G401.6 (cell line): ENCODE results near the gene VWA8.

ENCODE experiments used
- FAIRE-seq: peaks from 2 replicates; lab custom pipeline; 2012; peaks lifted over from hg19 to GRCh38; lab: Jason Lieb, UNC

VWA8 gene

DNA sequence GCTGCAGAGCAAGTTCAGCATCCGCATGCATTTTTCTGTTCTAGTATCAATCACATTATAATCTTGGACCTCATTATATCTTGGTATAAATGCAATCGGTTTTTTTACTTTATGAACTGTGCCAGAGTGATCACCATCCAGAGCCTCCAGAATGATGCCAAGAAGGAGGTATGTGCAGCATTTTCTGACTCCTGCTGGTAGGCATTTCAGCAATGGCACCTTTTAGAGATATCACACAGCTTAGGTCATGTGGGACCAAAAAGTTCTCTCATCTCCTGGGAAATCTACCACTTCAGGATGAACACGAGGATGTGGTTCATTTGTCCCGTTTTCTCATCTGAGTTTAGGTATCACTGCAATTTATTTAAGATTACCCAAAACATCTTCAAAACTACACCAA lies 220.4 kb downstream of the VWA8 start:
- FAIRE-seq: no peak

DNA sequence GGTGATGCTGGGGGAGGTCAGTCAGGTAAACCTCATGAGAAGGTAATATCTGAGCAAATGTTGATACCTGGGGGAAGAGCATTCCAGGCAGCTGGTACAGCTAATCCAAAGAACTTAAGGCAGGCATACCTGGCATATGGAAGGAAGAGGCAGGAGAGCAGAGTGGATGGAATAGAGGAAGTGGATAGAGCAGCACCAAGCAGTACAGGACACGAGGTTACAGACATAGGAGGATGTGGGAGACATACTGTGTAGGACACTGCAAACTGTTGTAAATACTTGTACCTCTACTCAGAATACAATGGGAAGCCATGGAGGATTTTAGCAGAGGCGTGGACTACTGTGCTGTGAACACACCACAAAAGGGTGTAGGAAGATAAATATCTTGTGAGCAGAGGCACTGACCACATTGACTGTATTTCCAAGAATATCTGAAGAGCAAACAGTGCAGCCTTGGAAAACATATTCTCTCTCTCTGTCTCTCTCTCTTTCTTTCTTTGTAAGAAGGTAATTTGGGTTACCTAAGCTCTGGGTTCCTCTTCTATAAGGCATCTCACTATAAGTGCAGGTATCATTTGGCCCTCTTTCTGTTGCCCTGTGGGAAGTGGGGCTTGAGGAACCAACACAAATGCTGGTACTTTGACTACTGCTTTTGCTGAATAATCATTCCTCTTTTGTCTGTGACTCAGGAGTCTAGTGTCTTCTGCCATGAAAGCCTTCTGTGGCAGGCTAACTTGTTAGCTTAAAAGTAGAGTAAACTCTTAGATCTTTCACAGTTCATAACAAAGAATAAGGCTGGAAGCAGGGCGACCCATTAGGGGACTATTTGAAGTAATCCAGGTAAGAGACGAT lies 238.0 kb downstream of the VWA8 start:
- no peak for FAIRE-seq

DNA sequence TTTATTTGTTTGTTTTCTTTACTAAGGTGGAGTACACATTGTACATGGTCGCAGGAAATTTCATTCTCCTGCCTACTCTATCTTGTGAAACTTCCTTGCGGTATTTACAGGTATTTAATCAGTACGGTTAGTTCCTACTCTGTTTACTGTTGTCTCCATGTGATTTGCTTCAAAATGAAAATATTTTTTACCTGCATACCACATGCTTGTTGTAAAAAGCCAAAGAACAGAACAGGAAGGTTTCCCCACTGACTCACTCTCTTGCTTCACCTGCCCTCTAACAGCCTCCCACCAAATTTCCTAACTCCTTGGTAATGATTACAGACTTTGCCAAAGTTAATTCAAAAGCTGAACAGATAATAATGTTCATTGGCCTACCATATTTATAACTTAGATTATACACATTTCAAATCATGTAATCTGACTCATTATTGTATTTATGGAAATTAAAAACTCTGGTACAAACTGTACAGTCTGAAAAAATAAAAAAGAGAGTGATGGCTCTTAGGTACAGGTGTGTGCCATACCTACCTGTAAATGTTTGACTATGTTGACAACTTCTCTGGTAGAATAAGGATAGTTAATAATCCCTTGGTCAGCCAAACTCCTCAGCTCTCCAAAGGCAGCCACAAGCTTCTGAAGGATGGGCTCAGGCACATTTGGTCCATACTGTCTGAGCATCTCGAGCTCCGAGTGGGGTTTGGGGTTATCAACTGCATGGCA lies 239.9 kb downstream of the VWA8 start:
- no peak for FAIRE-seq

DNA sequence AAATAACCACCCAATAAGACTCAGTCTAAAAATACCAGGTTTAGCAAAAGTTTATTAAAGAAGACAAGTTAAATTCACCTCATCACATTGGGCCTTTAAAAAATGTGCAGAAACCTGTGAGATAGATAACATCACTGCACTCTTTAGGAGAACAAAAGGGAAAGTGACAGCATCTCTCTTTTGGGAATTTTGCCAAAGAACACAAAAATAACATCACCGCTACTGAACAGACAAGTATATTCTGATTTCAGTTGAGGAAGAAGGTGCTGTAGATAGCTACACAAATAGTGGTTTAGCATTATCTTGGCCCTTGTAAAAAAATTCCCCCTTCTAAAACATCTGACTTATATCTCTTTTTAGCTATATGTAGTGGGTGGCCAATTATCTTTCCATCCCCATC lies 244.7 kb downstream of the VWA8 start:
- FAIRE-seq: no peak

DNA sequence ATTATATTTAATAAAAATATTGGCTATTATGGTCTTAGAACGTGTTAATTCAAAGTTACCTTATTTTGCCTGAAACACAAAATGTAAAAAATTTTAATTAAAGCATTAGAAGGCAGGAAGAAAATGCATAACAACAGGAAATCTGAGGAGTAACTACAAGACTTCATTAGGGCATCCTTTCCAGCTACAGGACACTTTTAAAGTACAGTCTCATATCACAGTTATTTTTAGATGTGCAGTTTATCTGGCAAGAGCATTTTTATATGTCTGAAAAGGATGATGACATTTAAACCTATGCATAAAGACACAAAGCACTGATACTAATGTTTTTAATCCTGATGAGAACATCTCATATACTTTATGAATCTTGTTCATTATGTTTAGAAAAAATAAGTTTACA lies 247.5 kb downstream of the VWA8 start:
- no peak for FAIRE-seq

DNA sequence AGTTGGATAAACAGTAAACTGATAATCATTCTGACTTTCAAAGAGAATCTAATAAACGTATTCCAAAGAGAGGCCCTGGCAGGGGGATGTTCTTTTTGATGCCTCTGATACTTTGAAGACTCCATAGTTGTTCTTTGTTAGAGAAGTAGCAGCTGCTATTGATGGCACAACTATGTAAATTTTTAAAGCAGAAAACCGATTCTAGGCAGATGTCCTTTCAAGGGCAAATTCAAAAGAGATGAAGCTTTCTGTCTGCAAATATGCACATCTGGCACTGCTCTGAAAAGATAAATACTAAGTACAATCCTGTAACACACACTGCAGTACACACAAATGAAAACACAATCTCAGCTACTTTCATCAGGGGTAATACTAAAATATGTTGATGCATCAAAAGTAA lies 250.1 kb downstream of the VWA8 start:
- no peak for FAIRE-seq

DNA sequence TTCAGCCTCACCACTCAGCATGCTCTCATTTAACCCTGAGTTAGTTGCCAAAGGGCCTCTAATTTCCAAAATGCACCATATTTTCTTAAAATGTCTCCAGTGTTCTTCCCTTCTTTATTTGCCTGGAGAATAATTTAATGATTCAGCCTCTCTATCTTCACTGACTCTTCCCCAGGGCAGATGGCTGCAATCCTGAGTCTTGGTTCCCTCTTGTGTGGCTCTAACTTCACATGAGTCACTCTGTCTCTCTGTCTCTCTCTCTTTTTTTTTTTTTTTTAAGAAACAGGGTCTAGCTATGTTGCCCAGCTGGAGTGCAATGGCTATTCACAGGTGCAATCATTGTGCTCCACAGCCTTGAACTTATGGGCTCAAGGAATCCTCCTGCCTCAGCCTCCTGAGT lies 251.4 kb downstream of the VWA8 start:
- FAIRE-seq: no peak

DNA sequence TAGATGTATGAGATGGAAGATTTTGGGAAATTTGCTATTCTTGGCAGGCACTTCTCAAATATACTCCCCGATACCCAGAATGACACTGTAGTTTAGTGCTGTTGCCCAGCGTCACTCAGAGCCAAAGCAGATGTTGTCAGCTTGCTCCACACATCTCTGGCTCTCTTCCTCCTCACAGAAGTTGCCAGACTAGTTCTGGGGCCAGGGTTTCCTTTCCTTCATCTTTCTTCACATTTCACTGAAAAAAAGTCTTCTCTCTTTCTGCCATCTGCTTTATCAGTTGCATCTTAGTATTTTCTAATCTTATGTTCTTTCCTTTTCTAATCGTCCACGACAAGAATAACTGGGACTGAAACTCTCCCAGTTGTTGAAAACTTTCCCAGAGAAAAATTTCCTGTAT lies 252.2 kb downstream of the VWA8 start:
- FAIRE-seq: no peak

DNA sequence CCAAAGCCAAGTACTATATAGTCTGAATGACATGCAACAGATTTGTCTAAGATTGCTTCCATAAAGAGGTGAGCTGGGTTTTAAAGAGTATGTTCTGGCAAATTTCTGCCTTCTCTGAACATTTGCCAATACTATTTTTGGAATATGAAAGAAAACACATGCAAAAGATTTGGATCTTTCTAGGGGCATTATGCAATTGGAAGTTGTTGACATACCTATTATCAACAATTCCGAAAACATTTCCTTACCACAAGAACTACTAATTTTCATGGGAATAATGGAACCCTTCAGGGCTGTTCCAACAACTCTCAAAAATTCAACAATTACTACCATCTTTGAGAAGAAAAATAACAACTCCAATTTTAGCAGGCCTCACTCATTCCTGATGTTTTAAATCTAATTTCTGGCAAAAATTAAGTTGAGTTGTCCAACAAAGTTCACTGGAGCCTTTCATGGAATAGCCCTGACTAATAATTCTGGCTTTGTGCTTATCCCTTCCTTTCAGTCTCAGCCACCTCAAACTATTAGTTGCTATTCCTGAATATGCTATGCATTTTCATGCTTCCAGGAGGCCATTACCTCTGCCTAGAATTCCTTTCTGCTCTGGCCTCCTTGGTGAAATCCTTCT lies 253.6 kb downstream of the VWA8 start:
- no peak for FAIRE-seq

DNA sequence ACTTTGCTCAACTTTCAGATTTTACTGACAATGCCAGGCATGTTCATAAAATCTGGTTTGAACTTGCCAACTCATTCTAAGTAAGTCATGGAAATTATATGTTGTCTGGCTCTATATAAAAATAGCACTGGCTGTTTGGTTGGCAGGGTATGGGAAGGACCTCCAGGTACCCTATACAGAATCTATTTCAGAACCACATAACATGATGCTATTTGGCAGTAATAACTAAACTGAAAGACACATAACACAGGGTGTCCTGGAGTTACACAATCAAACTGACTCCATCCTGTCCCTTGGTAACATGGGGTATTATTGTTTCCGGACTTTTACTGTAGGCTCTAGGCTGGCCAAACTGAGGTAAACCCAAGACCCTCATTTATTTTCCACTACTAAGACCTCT lies 254.8 kb downstream of the VWA8 start:
- FAIRE-seq: no peak

DNA sequence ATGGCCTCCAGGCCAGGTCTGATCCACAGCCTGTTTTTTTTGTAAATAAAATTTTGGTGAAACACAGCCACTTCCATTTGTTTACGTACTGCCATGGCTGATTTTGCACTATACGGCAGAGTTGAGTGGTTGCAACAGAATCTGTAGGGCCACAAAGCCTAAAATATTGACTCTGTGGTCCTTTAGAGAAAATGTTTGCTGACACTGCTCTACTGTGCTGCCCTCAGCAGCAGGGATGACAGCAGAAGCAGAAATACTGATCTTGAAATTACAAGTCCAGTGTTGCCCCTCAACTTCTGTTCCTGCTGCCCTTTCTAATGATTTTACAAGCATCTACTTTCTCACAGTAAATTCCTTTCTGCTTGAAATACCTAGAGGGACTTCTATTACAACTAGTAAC lies 258.4 kb downstream of the VWA8 start:
- no peak for FAIRE-seq

DNA sequence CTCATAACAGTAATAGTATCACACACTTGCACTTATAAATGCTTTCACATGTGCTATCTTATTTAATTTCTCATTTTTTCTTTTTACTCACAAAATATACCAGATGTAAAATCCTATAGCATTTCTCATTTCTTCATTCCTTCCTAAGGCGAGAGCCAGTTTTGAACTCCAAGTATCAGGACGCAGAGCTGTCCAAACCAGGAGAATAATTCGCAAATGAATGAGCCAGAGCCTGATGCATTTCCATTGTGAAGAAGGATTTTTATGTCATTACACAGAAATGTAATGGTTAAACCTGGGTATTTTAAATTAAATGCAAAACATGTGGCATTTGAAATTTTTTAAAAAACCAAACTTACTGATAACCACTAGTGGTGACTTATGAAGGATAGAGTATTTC lies 259.2 kb downstream of the VWA8 start:
- peak; percentile 19 for FAIRE-seq

DNA sequence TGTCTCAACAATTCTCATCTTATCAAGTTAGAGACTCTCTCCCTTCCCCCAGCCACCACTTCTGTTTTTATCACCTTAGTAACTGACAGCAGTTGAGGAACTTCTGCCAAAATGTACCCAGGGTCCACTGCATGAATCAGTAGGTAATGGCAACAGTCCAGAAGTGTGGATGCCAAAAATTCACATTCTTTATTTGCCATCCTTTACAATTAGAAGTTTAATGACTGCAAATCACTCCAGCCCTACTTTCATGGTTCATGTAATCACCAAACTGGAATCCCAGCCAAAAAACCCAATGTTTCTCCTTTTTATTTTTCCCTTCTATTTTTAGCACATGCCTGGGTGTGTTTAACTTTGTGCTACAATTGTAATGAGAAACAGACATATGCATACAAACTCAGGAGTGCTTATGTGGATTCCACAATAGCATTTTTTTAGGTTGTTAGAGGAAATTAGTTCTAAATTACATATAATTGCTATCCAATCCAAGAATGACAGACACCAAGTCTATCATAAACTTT lies 260.1 kb downstream of the VWA8 start:
- no peak for FAIRE-seq

DNA sequence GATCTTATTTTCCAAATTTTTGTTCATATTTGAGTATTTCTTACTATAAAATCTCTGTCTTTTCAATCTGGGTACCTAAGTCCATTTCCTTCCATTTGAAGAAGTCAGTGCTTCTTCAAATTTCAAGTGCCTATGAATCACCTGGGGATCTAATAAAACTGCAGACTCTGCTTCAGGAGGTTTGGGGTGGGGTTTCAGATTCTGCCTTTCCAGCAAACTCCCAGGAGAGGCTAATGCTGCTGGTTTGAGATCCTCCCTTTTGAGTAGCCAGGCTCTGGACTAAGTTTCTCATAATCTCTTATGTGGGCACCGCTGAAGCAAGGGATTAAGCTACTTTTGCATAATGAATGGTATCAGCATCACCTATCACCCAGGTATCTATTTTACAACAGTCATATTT lies 261.1 kb downstream of the VWA8 start:
- FAIRE-seq: no peak

DNA sequence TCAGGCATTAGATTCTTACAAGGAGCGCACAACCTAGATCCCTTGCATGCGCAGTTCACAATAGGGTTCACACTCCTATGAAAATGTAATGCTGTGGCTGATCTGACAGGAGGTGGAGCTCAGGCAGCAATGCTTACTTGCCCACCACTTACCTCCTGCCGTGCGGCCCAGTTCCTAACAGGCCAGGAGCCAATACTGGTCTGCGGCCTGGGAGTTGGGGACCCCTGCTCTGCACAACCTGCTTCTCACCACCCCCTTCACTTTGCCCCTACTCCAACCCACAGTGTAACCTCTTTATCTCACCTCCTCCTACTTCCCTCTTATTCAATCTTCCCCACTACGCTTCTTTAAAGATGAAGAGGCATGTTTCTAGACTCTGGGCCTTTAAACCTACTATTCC lies 263.3 kb downstream of the VWA8 start:
- FAIRE-seq: no peak

DNA sequence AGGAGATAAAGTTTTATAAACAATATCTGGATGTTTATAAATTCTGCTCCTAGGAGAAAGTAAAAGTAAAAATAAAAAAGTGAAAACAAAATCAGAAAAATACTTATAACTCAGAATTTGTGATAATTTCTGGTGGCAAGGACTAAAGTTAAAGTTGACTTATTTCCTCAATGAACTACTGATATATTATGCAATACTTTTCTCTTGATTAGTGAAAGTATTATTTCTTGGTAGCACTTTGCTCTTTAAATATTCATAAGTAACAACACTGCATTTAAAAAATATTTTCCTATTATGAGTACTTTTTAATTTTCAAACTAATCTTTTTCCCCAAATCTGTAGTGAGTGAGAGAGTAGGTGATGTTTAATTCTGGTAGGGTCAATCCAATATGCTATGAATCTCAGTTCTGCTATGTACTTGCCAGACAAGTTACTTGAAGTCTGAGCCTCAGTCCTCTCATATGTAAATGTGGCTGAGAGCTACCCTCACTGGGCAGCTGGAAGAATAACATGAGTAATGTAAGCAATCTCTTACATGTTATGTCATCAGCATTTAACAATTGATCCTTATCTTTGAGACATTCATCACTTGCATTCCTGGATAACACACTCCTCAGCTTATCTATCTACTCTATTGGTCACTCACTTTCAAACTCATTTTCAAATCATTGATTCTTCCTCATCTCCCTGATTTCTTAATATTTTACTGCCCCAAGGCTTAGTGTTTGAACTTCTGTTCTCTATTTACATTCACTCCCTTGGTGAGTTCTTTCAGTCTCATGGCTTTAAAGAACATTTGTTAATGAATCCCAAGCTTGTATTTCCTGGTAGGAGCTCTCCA lies 264.5 kb downstream of the VWA8 start:
- FAIRE-seq: peak; percentile 76

DNA sequence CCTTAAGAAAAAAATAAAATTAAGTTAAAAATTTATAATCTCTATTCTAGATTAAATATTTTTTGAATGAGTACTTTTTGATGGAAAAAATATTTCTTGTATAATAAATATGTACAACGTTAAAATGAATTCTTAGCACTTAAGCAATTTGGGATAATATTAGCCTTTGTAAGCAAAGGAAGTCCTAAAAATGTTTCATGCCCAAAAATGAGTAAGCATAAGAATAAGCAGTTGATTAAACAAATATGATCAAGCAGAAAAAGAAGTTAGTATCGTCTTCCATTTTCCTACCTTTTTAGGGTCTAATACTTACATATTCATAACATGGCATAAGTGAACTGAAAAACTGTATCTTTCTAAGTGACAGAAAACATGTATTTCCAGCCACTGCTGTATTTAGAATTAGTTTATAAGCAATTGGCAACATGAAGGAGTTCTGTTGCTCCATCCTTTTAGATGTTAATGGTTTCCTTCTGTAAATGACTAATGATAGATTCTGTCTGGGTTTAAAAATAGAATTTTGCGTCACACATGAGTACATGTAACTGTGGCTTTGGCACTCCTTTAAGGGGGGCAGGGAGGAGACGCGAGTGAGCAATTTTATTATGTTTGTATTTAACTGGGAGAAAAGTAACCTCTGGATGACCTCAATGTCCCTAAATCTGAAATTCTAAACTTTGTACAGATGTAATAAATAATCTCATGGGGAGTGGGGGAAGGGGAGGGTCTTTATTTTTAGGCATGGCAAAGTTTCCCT lies 266.2 kb downstream of the VWA8 start:
- FAIRE-seq: no peak

DNA sequence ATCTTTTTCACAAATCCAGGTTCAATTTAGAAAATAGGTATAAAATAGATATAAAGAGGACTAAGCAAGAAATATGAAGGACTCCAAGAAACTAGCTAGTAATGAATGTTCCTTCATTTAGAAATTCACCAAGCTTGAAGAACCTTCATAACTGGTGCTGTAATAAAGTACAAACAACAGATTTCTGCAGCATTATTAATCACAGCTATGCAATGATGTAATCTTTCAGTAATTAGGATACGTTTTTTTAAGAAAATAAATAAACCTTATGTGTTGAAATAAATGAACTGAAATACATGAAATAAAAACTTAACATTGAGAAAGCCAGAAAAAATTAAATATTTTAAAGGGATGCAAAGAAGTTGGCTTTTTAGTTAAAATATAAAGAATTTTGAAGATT lies 267.5 kb downstream of the VWA8 start:
- no peak for FAIRE-seq

DNA sequence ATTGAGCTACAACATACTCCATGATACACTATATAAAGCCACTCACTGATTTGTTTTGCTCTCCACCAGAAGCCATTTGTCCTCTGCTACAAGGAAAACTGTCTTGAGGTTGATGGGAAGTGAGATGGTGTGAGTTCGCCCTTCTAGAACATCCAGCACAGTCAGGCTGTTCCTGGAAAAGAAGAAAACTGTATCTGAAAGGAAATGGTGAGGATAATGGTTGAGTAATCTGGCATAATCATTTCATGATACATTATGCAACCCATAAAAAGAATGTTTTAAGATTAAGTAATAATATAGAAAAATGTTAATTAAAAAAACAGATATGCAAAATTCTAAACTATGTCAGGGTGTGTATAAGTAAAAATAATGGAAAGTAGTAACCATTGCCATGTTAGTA lies 269.6 kb downstream of the VWA8 start:
- no peak for FAIRE-seq

DNA sequence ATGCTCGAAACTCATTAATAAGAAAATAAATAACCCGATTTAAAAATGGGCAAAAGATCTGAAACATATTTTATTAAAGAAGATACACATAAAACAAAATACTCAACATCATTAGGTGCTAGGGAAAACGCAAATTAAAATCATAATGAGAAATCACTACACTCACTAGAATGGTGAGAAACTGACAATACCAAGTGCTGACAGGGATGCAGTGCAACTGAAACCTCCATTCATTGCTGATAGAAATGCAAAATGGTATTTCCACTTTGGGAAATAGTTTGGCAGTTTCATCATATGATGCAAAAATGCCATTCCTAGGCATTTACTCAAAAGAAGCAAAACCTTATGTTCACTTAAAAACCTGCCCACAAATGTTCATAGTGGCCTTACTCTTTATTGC lies 278.1 kb downstream of the VWA8 start:
- FAIRE-seq: no peak

DNA sequence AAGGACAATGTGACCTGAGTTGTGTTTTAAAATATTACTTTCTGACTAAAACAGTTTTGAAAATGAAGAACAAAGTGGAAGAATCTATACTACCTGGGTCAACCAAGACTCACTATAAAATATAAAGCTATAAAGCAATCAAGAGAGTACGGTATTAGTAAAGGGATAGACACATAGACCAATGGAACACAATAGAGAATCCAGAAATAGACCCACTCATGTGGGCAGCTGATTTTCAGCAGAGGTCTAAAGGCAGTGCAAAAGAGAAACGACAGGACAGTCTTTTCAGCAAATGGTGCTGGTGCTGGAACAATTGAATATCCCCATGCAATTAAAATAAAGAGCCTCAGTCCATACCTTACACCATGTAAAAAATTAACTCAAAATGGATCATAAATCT lies 278.9 kb downstream of the VWA8 start:
- FAIRE-seq: no peak

DNA sequence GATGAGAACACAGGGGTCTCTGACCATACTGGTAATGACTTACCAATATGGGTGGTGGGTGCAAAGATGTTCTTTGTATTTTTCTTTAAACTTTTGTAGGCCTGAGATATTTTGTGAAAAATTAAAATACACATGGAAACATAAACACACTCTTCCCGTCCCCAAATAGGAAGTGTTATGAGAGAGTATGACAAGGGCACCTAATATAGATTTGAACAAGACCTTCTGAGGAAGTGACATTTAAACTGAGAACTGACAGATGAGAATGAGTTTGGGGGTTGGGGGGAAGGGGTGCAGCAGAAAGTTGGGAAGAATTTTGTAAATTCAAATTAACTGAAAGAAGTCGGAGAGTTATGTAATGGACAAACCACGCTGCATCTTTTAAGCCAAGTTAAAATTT lies 279.3 kb downstream of the VWA8 start:
- no peak for FAIRE-seq
